ENCODE measurements around the gene BCDIN3D. TPM values are rescaled to one million over a fixed set of nuclear protein-coding genes. Genes with fewer than 3 reads are reported as not detected.

Gene BCDIN3D
- total and polyA plus RNA-seq, 2 experiments from 2014 or later = 3.5 to 5.6 TPM

- Histone ChIP-seq H3K4me2 (peak overlapping the region; percentile 83), H3K9me2 (replicated peaks; ENCODE audit: insufficient read depth) (no peaks in the 10 kb centered on the region), H2AFZ (no peak overlapping the region), H3K27ac (peak overlapping the region; percentile 8), H3K27me3 (no peaks in the 10 kb centered on the region), H3K79me2 (peaks cover 77% of the 10 kb centered on the region), H3K4me1 (ENCODE audit: insufficient read depth) (peaks cover 23% of the 10 kb centered on the region), H3K4me3 (no peak overlapping the region), H4K20me1 (ENCODE audit: insufficient read depth, poor library complexity, severe bottlenecking) (peaks cover 52% of the 10 kb centered on the region), H3K36me3 (replicated peaks; ENCODE audit: insufficient read depth, low read depth) (no peaks in the 10 kb centered on the region), H3K9me3 (ENCODE audit: low read depth) (no peaks in the 10 kb centered on the region)
- TF ChIP-seq EZH2phosphoT487 (IDR thresholded peaks at IDR 0.05; ENCODE audit: low read depth, severe bottlenecking, unreplicated experiment) (no peak), CTCF (IDR thresholded peaks at IDR 0.05; ENCODE audit: poor library complexity) (no peak), EZH2 (IDR thresholded peaks at IDR 0.05; ENCODE audit: borderline replicate concordance) (no peak)
- 57% methylated on average over 5 of the region's 5 CpGs for WGBS (ENCODE audit: low lambda C conversion rate, missing lambda C conversion rate)
- no peak for DNase-seq (ENCODE audit: low spot score)
Observed at GRCh38 chr12:49825360-49825970, 17.4 kb downstream of the BCDIN3D start.

- Histone ChIP-seq H3K27me3 (no peaks in the 10 kb centered on the region), H4K20me1 (ENCODE audit: insufficient read depth, poor library complexity, severe bottlenecking) (peaks cover 53% of the 10 kb centered on the region), H2AFZ (no peak overlapping the region), H3K4me2 (peak overlapping the region; percentile 25), H3K4me1 (ENCODE audit: insufficient read depth) (peaks cover 23% of the 10 kb centered on the region), H3K9me2 (replicated peaks; ENCODE audit: insufficient read depth) (no peaks in the 10 kb centered on the region), H3K79me2 (peaks cover 77% of the 10 kb centered on the region), H3K36me3 (replicated peaks; ENCODE audit: insufficient read depth, low read depth) (no peaks in the 10 kb centered on the region), H3K9me3 (ENCODE audit: low read depth) (no peaks in the 10 kb centered on the region), H3K4me3 (no peak overlapping the region), H3K27ac (peak overlapping the region; percentile 8)
- no peak for TF ChIP-seq CTCF (IDR thresholded peaks at IDR 0.05; ENCODE audit: poor library complexity)
- no peak for TF ChIP-seq EZH2 (IDR thresholded peaks at IDR 0.05; ENCODE audit: borderline replicate concordance)
- no peak for TF ChIP-seq EZH2phosphoT487 (IDR thresholded peaks at IDR 0.05; ENCODE audit: low read depth, severe bottlenecking, unreplicated experiment)
- no peak for DNase-seq (ENCODE audit: low spot score)
- WGBS (ENCODE audit: low lambda C conversion rate, missing lambda C conversion rate) = 83% methylated on average over 4 of the region's 4 CpGs
Observed at GRCh38 chr12:49824895-49825294, 18.0 kb downstream of the BCDIN3D start.

GRCh38 chr12:49824416-49824815, 18.5 kb downstream of the BCDIN3D start:
- peaks cover 77% of the 10 kb centered on the region for H3K79me2 ChIP-seq
- H3K9me3 ChIP-seq (ENCODE audit: low read depth) = no peaks in the 10 kb centered on the region
- H3K27me3 ChIP-seq = no peaks in the 10 kb centered on the region
- H3K4me2 ChIP-seq = no peak overlapping the region
- no peak for TF ChIP-seq CTCF (IDR thresholded peaks at IDR 0.05; ENCODE audit: poor library complexity)
- TF ChIP-seq EZH2phosphoT487 (IDR thresholded peaks at IDR 0.05; ENCODE audit: low read depth, severe bottlenecking, unreplicated experiment) = no peak
- TF ChIP-seq EZH2 (IDR thresholded peaks at IDR 0.05; ENCODE audit: borderline replicate concordance) = no peak
- H2AFZ ChIP-seq = no peak overlapping the region
- no peak for DNase-seq (ENCODE audit: low spot score)
- H3K4me1 ChIP-seq (ENCODE audit: insufficient read depth) = peaks cover 21% of the 10 kb centered on the region
- no peaks in the 10 kb centered on the region for H3K36me3 ChIP-seq (replicated peaks; ENCODE audit: insufficient read depth, low read depth)
- no peaks in the 10 kb centered on the region for H3K9me2 ChIP-seq (replicated peaks; ENCODE audit: insufficient read depth)
- no peak overlapping the region for H3K27ac ChIP-seq
- no peak overlapping the region for H3K4me3 ChIP-seq
- H4K20me1 ChIP-seq (ENCODE audit: insufficient read depth, poor library complexity, severe bottlenecking) = peaks cover 53% of the 10 kb centered on the region
- 92% methylated on average over 8 of the region's 8 CpGs for WGBS (ENCODE audit: low lambda C conversion rate, missing lambda C conversion rate)

Data from hepatocyte (in vitro differentiated cells).